HTERT RPE-1 (cell line): ENCODE measurements around the gene ABCB11.
"Not testable (repeated sequence)": the region's sequence is repeated elsewhere in the genome, so short reads cannot be mapped to it uniquely, and the experiment has no call there.

Experiments
- in situ Hi-C: fragments of 300-500 bp; cut with MboI; formaldehyde crosslinking; loops from 4 replicates; pipeline ENCODE4 v1.14.3; 2020; ENCODE audit warnings: low sequenced_read_pairs

Gene ABCB11

DNA sequence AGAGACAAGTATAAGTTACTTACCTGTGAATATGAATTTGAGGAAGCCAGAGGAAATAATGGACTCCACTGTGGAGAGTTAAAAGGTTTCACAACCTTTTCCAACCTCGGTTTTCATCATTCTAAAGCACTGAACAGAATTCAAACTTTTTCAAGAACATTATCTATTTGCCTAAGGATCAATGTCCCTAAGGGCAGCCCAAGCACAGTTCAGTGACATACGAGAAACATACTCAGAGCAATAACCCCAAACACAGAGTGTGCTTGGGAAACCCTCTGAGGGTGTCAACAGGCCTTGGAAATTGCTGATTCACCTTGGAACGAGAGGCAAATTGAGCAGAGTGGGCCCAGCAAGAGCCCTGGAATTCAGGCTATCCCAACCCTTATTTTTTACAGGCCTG lies at the start of gene ABCB11:
TSS of gene ABCB11 (minus strand) at position 123 of the 400 bp plus-strand sequence. CDS start 13,199 bp downstream, outside the sequence.
- in situ Hi-C loops: no loop called here

- in situ Hi-C loops: no loop called here
These were observed 49.3 kb upstream of the ABCB11 start for GRCh38 chr2:169080250-169081069.

DNA sequence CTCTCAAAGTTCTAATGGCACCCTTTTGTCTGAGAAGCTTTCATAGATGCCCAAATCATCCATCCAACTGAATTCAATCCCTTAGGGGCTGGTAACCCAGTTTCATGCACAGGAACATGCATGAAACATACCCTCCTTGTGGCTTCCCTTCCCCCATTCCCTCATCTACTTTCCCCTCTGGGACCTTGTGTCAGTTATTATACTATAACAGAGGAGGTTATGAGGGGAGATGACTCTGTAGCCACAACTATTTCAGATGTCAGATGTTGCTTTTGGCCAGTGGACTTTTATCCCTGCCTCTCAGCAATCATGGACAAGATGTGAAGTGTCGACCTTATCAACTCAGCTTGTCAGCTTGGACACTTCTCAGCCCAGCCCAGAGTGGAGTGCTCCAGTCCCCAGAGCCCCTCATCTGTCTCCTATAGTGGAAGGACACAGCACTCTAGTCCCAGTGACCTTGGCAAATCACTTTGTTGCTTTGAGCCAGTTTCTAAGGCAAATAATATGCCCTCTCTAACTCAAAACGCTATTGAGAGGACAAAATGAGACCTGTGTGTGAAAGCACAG lies 46.6 kb upstream of the ABCB11 start:
- in situ Hi-C loops: no loop called here

DNA sequence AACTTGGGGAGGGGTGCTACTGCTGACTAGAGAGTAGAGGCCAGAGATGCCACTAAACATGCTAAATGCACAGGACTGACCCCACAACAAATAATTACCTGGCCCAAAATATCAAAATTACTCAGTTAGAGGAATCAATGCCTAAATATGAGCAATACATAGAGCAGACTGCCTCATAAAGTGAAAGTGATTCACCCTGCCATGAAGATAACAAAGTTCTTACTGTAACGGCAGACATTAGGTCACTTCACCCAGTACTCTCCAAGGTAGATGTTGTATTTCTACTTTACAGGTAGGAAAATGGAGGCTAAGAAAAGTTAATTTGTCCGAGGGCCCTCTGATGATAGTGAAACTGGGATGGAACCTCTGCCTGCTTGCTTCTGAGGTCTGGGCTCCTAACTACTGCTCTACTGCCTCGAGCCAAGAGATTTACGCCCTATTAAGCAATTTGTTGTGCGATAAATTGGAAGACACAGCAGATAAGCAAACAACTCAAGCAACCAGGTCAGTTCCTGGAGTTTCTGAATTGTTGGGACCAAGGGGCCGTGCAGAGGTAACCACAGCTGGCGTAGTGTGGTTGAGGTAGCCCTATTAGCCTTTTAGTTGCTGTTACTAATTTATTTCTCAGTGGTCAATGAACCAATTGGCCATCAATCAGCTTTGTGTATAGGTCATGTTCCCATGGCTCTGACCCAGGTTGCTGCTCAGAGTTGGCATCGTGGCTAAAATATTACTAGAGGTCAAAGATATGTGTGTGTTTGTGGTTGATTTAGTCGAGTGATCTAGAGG lies 43.0 kb upstream of the ABCB11 start:
- in situ Hi-C loops: no loop called here

DNA sequence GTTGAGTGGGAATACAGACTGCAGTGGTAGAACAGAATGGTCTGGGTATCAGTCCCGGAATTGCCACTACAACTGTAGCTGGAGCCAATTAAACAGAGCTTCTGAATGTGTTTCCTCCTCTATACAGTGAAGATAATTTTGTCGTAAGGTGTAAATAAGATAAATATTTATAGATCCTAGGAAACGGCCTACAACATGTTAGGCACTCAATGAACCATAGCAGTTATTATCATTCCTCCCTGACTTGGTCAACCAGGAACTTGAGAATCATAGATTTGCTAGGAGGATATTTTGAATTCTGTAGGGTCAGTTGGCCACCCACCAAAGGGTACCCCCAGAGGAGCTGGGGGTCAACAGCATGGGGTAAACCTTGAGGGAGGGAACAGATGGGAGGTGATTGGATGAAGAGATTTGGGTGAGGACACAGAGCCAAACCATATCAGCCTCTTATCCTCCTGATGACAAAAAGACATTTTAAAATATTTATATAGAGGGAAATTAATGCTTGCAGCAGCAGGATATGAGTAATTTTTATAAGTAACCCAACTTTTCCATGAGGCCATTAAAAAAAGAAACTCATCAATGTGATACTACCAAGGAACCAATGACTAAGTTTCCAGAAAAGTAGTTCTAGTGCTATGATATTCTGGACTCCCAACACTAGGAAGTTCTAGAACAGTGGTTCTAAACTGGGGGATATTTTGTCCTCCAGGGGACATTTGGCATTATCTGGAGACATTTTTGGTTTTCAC lies 42.3 kb upstream of the ABCB11 start:
- in situ Hi-C loops: no loop called here

DNA sequence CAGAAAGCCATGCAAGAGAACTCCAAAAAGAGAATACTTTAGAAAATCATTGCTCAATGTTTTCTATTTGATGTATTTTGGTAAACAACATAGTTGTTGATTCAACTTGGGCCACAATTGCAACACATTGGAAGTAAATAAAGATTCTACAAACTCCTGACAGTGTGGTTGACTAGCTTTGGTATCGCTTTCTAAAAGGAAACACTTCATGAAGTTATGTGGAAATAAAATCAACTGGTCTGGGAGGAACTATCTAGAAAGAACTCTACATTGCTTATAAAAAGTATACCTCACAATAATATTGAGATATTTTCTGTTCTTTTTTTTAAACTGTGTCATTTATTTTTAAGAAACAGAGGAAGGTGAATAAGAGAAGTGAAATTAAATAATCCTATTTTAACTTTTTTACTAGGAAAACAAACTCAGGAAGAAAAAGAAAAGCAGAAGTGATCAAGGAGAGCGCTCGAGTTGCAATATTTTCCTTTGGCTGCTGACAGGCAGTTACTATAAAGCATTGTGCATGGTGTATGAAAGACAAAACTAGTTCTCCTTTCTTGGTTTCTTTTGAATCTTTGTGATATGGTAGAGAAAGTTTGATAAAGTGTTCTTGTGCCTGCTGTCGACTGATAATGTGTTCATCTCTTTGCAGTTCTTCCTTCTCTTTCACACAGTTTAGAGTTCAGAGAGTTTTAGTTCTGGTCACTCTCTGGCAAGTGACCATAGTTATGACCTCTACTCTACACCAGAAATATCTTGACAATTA lies 41.2 kb upstream of the ABCB11 start:
- in situ Hi-C loops: no loop called here

DNA sequence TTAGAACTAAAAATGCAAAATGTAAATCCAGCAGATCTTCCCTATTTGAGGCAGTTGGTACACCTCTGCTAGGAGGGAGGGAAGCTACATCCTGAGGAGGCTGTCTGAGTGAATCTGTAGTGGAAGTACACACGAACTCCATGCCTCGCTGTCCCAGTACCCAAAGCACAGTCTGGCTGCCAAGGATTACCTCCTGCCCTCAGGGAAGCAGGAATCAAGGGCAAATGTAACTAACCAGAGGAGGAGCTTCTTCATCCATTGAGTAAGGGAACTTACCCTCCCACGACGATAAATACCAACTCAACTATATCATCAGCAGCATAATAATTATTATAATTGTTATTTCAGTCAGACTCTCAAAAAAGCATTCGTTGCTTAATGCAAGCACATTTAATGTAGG lies 40.3 kb upstream of the ABCB11 start:
- in situ Hi-C loops: no loop called here

- in situ Hi-C loops: no loop called here
These were observed 38.7 kb upstream of the ABCB11 start for GRCh38 chr2:169069833-169070232.

DNA sequence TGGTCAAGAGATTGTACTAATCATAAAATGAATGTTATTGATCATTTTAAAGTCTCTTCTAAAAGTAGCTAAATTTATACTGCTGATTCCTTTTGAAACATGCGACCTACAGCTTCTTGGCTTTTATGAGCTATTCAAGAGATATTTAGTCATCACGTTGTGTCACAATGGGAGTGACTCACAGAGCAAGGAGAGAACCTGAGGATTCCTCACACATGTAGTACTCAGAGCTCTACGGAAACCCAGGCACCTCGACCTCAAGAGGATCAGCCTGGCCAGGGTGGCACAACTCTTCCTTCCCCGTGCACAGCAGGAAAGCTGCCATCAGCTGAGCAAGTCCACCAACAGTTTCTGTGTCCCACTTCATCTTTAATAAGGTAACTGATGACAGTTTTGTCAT lies 38.2 kb upstream of the ABCB11 start, which contains the start of gene DHRS9:
TSS of gene DHRS9 (plus strand) at position 223 of the 400 bp plus-strand sequence. CDS start 12,019 bp downstream, outside the sequence.
- in situ Hi-C loops: no loop called here

GRCh38 chr2:169066897-169067296 lies 35.8 kb upstream of the ABCB11 start:
- in situ Hi-C loops: no loop called here

DNA sequence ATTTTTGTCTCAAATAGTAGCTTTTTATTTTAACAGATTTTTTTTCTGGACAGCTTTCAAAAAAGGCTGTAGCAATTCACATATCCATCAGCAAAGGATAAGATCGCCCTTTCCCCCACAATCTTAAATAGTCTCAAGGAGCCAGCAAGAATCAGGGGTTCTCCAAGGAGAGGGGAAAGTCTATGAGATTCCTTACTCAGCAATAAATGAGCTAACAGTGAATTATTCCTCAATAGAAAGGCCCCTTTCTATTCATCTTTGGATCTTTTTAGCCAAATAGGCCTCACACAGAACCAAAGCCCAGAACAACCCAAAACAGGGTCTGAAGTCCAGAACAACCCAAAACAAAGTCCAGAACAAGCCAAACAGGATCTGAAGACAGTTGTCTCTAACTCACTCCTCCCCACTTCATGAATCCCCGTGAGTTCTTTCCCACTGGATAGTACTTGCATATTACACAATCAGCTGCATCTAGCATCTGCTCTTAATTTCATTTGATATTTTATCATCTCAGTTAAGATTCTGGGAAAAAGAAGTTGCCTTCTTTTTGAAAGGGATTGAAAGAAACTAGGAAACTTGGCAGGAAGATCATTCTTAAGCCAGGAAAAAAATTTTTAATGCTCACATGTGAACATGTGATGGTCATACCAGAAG lies 34.9 kb upstream of the ABCB11 start:
- in situ Hi-C loops: no loop called here

GRCh38 chr2:169065422-169065821 lies 34.3 kb upstream of the ABCB11 start:
- in situ Hi-C loops: no loop called here

- in situ Hi-C loops: not testable (repeated sequence)
These were observed 33.1 kb upstream of the ABCB11 start for GRCh38 chr2:169064199-169064598.

GRCh38 chr2:169054575-169054974 lies 23.5 kb upstream of the ABCB11 start:
- in situ Hi-C loops: not testable (repeated sequence)

DNA sequence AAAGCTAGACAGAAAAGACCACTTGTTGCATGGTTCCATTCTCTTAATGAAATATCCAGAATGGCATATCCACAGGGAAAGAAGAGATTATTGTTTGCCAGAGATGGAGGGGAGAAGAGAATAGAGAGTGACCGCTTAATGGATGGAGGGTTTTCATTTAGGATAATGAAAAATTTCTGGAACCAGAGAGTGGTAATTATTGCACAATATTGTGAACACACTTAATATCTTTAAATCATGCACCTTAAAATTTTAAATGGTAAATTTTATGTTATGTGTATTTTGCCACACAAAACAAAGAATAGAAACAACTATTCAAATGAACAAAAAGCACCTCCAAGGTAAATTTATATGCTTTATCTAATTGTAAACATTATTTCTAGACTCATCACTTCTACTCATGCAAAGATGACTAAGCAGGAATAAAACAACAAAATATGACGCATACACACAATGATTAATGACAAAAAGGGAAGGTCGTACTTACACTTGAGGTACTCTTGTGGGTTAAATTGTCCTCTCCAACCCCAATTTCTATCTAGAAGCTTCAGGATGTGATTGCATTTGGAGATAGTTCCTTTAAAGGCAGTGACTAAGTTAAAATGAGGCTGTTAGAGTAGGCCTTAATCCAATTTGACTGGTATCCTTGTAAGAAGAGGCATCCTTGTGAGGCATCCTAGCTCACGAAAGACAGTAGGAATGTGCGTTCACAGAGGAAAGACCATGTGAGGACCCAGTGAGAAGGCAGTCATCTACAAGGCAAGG lies 19.5 kb upstream of the ABCB11 start:
- in situ Hi-C loops: no loop called here

DNA sequence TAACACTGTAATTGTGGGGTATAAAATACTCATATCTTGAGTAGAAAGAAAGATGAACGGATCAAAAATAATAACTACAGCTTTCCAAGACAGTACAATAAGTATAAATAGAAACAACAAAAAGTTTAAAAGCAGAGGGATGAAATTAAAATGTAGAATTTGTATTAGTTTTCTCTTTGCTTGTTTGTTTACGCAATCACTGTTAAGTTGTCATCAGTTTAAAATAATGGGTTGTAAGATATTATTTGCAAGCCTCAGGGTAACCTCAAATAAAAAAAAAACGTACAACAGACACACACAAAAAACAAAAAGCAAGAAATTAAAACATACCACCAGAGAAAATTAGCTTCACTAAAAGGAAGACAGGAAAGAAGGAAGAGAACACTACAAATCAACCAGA lies 18.0 kb upstream of the ABCB11 start:
- in situ Hi-C loops: no loop called here

DNA sequence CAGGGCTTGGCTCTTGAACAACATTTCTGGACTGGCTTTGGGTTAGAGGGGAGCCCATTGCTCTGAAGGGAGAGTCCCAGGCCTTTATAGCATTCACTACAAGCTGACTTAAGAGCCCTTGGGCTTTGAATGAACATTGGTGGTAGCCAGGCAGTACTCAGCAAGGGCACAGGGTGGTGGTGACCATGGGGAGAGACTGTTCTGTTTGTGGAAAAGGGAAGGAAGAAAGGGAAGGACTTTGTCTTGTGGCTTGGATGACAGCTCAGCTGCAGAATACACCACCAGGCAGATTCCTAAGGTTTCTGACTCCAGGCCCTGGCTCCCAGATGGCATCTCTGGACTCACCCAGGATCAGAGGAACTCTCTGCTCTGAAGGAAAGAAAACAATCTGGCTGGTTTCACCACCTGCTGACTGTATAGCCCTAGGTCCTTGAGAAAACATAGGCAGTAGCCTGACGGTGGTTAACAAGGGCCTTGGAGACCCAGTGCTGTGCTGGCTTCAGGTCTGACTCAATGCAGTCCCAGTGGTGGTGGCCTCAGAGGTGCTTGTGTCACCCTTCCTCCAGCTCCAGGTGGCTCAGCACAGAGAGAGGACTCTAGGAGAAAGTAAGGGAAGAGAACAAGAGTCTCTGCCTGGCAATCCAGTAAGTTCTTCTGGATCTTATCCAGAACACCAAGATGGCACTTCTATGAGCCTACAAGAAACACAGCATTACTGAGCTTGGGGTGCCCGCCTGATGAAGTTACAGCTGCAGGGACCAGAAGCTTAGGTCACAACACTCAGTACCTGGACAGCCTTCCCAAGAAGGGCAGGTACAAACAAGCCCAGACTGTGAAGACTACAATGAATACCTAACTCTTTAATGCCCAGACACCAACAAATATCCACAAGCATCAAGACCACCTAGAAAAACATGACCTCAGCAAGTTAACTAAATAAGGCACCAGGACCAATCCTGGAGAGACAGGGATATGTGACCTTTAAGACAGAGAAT lies 16.4 kb upstream of the ABCB11 start:
- in situ Hi-C loops: no loop called here
